Vagina (tissue), 2 donors: ENCODE data around the gene ECE1.
A peak's percentile ranks its signal among the peaks of the same experiment; 100 is the strongest.

Experiments used
- POLR2A ChIP-seq, 2 donors: fragments of 450-650 bp; IDR thresholded peaks; one replicate each; pipeline ENCODE4 v1.6.1; 2017; ENCODE audit warnings: antibody characterized with exemption in 2 of 2, mild to moderate bottlenecking in 2 of 2, moderate library complexity in 2 of 2
- POLR2AphosphoS5 ChIP-seq, 2 donors: sonication (generic); formaldehyde crosslinking; IDR thresholded peaks; one replicate each; pipeline ENCODE4 v1.9.0; 2017; ENCODE audit warnings: antibody characterized with exemption in 2 of 2, mild to moderate bottlenecking in 2 of 2, low read depth in 1 of 2; ENCODE audit not compliant: insufficient read depth in 1 of 2

GRCh38 chr1:21255284-21255942 is 34.9 kb downstream of the ECE1 start:
- TF ChIP-seq POLR2A (IDR thresholded peaks at IDR 0.05) (no peak), POLR2AphosphoS5 (IDR thresholded peaks at IDR 0.05; ENCODE audit: insufficient read depth in 1 of 2, low read depth in 1 of 2) (peak in 1 of 2 donors; percentile 54)
